HEK293 (cell line): ENCODE data around the gene SS18L1.
A peak's percentile ranks its signal among the peaks of the same experiment; 100 is the strongest.

Source experiments
- CTCF ChIA-PET: fragments of 350-600 bp; formaldehyde crosslinking; extraction: SDS; loops from one replicate; lab custom pipeline; 2021; ENCODE audit warnings: antibody characterized with exemption; lab: Yijun Ruan, JAX
- POLR2A ChIA-PET: fragments of 300-600 bp; formaldehyde crosslinking; extraction: SDS; loops from one replicate; lab custom pipeline; 2020; ENCODE audit warnings: antibody characterized with exemption, inconsistent platforms; lab: Yijun Ruan, JAX
- H3K27ac ChIP-seq: fragments of 200-500 bp; sonication (Bioruptor generic); 2 replicates; pipeline ENCODE4 v1.5.1; 2014; ENCODE audit warnings: low read depth, low read length, control low read depth, inconsistent platforms; ENCODE audit errors: extremely low read depth
- H3K36me3 ChIP-seq, 2 experiments: fragments of 200-500 bp in 1 of 2; sonication (Bioruptor generic) in 1 of 2; 1 replicate in 1 of 2; 2 replicates in 1 of 2; pipeline ENCODE4 v1.5.1; 2014 to 2017; ENCODE audit warnings: inconsistent platforms in 2 of 2, low read length in 2 of 2; ENCODE audit not compliant: control insufficient read depth in 2 of 2, insufficient read depth in 1 of 2
- H3K4me1 ChIP-seq: fragments of 200-500 bp; sonication (Bioruptor generic); 2 replicates; pipeline ENCODE4 v1.5.1; 2014; ENCODE audit warnings: mild to moderate bottlenecking, low read length, inconsistent platforms; ENCODE audit not compliant: control insufficient read depth, insufficient read depth
- H3K4me3 ChIP-seq: 2 replicates; pipeline ENCODE4 v1.5.1; 2011; ENCODE audit warnings: low read depth, mild to moderate bottlenecking, control low read depth, low read length, moderate library complexity
- H3K9me3 ChIP-seq: fragments of 200-500 bp; sonication (Bioruptor generic); 2 replicates; pipeline ENCODE4 v1.5.1; 2014; ENCODE audit warnings: low read depth, low read length, inconsistent platforms; ENCODE audit not compliant: control insufficient read depth, insufficient read depth
- AEBP2 ChIP-seq: fragments of 450-650 bp; formaldehyde crosslinking; IDR thresholded peaks from 2 replicates; pipeline ENCODE4 v1.5.1; 2016; ENCODE audit warnings: missing biosample characterization, missing genetic modification characterization, borderline replicate concordance
- EGR2 ChIP-seq: fragments of 450-650 bp; formaldehyde crosslinking; IDR thresholded peaks from 2 replicates; pipeline ENCODE4 v1.5.1; 2016; ENCODE audit warnings: low read depth, missing biosample characterization, missing genetic modification characterization
- GLIS2 ChIP-seq: fragments of 450-650 bp; formaldehyde crosslinking; IDR thresholded peaks from 2 replicates; pipeline ENCODE4 v1.5.1; 2016; ENCODE audit warnings: missing biosample characterization, missing genetic modification characterization
- HOXD13 ChIP-seq: sonication (generic); formaldehyde crosslinking; IDR thresholded peaks from 2 replicates; pipeline ENCODE4 v1.8.0; 2022; ENCODE audit warnings: missing genetic modification reagents, borderline replicate concordance
- MZF1 ChIP-seq: fragments of 450-650 bp; formaldehyde crosslinking; IDR thresholded peaks from 2 replicates; pipeline ENCODE4 v1.5.1; 2017; ENCODE audit warnings: missing biosample characterization, missing genetic modification characterization, borderline replicate concordance
- PATZ1 ChIP-seq: fragments of 450-650 bp; formaldehyde crosslinking; IDR thresholded peaks from 2 replicates; pipeline ENCODE4 v1.5.1; 2016; ENCODE audit warnings: missing biosample characterization, missing genetic modification characterization
- SALL2 ChIP-seq: fragments of 450-650 bp; formaldehyde crosslinking; IDR thresholded peaks from 2 replicates; pipeline ENCODE4 v1.5.0; 2017; ENCODE audit warnings: missing biosample characterization, mild to moderate bottlenecking, missing genetic modification characterization, borderline replicate concordance
- SCRT2 ChIP-seq: fragments of 450-650 bp; formaldehyde crosslinking; IDR thresholded peaks from 2 replicates; pipeline ENCODE4 v1.5.1; 2016; ENCODE audit warnings: missing biosample characterization, missing genetic modification characterization
- ZBTB1 ChIP-seq: fragments of 450-650 bp; formaldehyde crosslinking; IDR thresholded peaks from 2 replicates; pipeline ENCODE4 v1.5.1; 2016; ENCODE audit warnings: missing biosample characterization, missing genetic modification characterization
- ZBTB17 ChIP-seq: fragments of 450-650 bp; formaldehyde crosslinking; IDR thresholded peaks from 2 replicates; pipeline ENCODE4 v1.5.1; 2016; ENCODE audit warnings: missing biosample characterization, missing genetic modification characterization
- ZBTB8A ChIP-seq: fragments of 450-650 bp; formaldehyde crosslinking; IDR thresholded peaks from 2 replicates; pipeline ENCODE4 v1.5.1; 2016; ENCODE audit warnings: missing biosample characterization, missing genetic modification characterization
- ZFHX2 ChIP-seq: fragments of 450-650 bp; formaldehyde crosslinking; conservative IDR thresholded peaks from 2 replicates; pipeline ENCODE4 v1.5.1; 2016; ENCODE audit warnings: missing biosample characterization, missing genetic modification characterization
- ZNF221 ChIP-seq: fragments of 450-650 bp; formaldehyde crosslinking; IDR thresholded peaks from 2 replicates; pipeline ENCODE4 v1.5.1; 2017; ENCODE audit warnings: missing biosample characterization, missing genetic modification characterization, borderline replicate concordance
- ZNF223 ChIP-seq: fragments of 450-650 bp; formaldehyde crosslinking; IDR thresholded peaks from 2 replicates; pipeline ENCODE4 v1.5.1; 2016; ENCODE audit warnings: missing biosample characterization, missing genetic modification characterization
- ZNF266 ChIP-seq: fragments of 450-650 bp; formaldehyde crosslinking; IDR thresholded peaks from 2 replicates; pipeline ENCODE4 v1.5.1; 2016; ENCODE audit warnings: missing biosample characterization, missing genetic modification characterization, low read depth
- ZNF335 ChIP-seq: fragments of 450-650 bp; formaldehyde crosslinking; conservative IDR thresholded peaks from 2 replicates; pipeline ENCODE4 v1.5.1; 2016; ENCODE audit warnings: missing biosample characterization, missing genetic modification characterization
- ZNF398 ChIP-seq: fragments of 450-650 bp; formaldehyde crosslinking; IDR thresholded peaks from 2 replicates; pipeline ENCODE4 v1.5.1; 2017; ENCODE audit warnings: missing biosample characterization, missing genetic modification characterization
- ZNF626 ChIP-seq: fragments of 450-650 bp; sonication (Bioruptor Pico); formaldehyde crosslinking; IDR thresholded peaks from 2 replicates; pipeline ENCODE4 v1.5.1; 2018; ENCODE audit warnings: missing biosample characterization, missing genetic modification characterization, inconsistent platforms
- ZNF768 ChIP-seq: fragments of 450-650 bp; formaldehyde crosslinking; IDR thresholded peaks from 2 replicates; pipeline ENCODE4 v1.5.1; 2018; ENCODE audit warnings: missing biosample characterization, mild to moderate bottlenecking, missing genetic modification characterization
- ZSCAN16 ChIP-seq: fragments of 450-650 bp; formaldehyde crosslinking; IDR thresholded peaks from 2 replicates; pipeline ENCODE4 v1.5.1; 2016; ENCODE audit warnings: missing biosample characterization, missing genetic modification characterization
- ZSCAN23 ChIP-seq: fragments of 450-650 bp; formaldehyde crosslinking; IDR thresholded peaks from 2 replicates; pipeline ENCODE4 v1.5.1; 2016; ENCODE audit warnings: missing biosample characterization, missing genetic modification characterization
- ZXDB ChIP-seq: fragments of 450-650 bp; formaldehyde crosslinking; IDR thresholded peaks from 2 replicates; pipeline ENCODE4 v1.5.1; 2016; ENCODE audit warnings: missing biosample characterization, missing genetic modification characterization

The SS18L1 gene

GRCh38 chr20:62158088-62158400, 14.5 kb downstream of the SS18L1 start:
- Histone ChIP-seq H3K9me3 (no peaks in the 10 kb centered on the region), H3K4me3 (no peak overlapping the region), H3K27ac (no peak overlapping the region), H3K4me1 (no peaks in the 10 kb centered on the region), H3K36me3 (peaks cover 0 to 38% of the 10 kb centered on the region in 2 experiments; a peak in 2 of 3 replicates)
- POLR2A ChIA-PET: no interaction called here
- peak; percentile 4; the same call in 1 of the 2 replicates for TF ChIP-seq GLIS2 (tag by site-specific recombination)
- no peak for TF ChIP-seq AEBP2 (tag by site-specific recombination)
- CTCF ChIA-PET: no interaction called here

GRCh38 chr20:62158541-62158940, 15.0 kb downstream of the SS18L1 start:
- no peaks in the 10 kb centered on the region for H3K4me1 ChIP-seq
- peaks cover 0 to 43% of the 10 kb centered on the region in 2 experiments; a peak in 2 of 3 replicates for H3K36me3 ChIP-seq
- CTCF ChIA-PET: interaction anchor here (0.7 kb wide), 1 partner anchor 94 kb away, joined by 3 read pairs; no protein-coding TSS in a partner anchor
- H3K27ac ChIP-seq: no peak overlapping the region
- no peak overlapping the region for H3K4me3 ChIP-seq
- TF ChIP-seq ZNF221 (no peak), ZBTB17 (tag by site-specific recombination) (no peak), MZF1 (tag by site-specific recombination) (no peak), SALL2 (tag by site-specific recombination) (no peak), ZNF266 (tag by site-specific recombination) (no peak), ZNF626 (tag by site-specific recombination) (no peak), ZSCAN16 (tag by site-specific recombination) (no peak), ZNF223 (tag by site-specific recombination) (no peak), ZNF768 (tag by site-specific recombination) (no peak), ZBTB8A (tag by site-specific recombination) (no peak), SCRT2 (tag by site-specific recombination) (no peak), ZNF398 (tag by site-specific recombination) (no peak)
- TF ChIP-seq, all 188 proteins: peak for 0
- H3K9me3 ChIP-seq: no peaks in the 10 kb centered on the region
- POLR2A ChIA-PET: no interaction called here

- TF ChIP-seq ZNF335 (tag by site-specific recombination) (no peak), ZBTB1 (tag by site-specific recombination) (no peak), ZFHX2 (tag by site-specific recombination) (peak; percentile 48), GLIS2 (tag by site-specific recombination) (peak; percentile 57), ZXDB (tag by site-specific recombination) (no peak), EGR2 (peak; percentile 39; the same call in 1 of the 2 replicates), PATZ1 (no peak), ZSCAN23 (no peak), HOXD13 (no peak)
- no peak overlapping the region for H3K4me3 ChIP-seq
- ChIA-PET POLR2A (no interaction called here), CTCF (interaction anchor here (0.7 kb wide), 1 partner anchor 94 kb away, joined by 3 read pairs; no protein-coding TSS in a partner anchor)
- H3K9me3 ChIP-seq: no peaks in the 10 kb centered on the region
- H3K4me1 ChIP-seq: no peaks in the 10 kb centered on the region
- peaks cover 0 to 44% of the 10 kb centered on the region in 2 experiments; a peak in 2 of 3 replicates for H3K36me3 ChIP-seq
- H3K27ac ChIP-seq: no peak overlapping the region
These were observed 15.5 kb downstream of the SS18L1 start for GRCh38 chr20:62159052-62159451.
